Stimulated activated CD4-positive, alpha-beta T cell treated with anti-CD3 and anti-CD28 coated beads, Interleukin-15, amount 100 ng/mL, for 1 hour (primary cell): ENCODE results near the gene KIFC3.
"Not testable (repeated sequence)": the region's sequence is repeated elsewhere in the genome, so short reads cannot be mapped to it uniquely, and the experiment has no call there.

Experiments
- DNase-seq, 2 donors: peaks; one replicate each; pipeline ENCODE4 v3.0.0-alpha.2; 2020; ENCODE audit warnings: low read depth in 1 of 2, low spot score in 1 of 2

Gene KIFC3

DNA sequence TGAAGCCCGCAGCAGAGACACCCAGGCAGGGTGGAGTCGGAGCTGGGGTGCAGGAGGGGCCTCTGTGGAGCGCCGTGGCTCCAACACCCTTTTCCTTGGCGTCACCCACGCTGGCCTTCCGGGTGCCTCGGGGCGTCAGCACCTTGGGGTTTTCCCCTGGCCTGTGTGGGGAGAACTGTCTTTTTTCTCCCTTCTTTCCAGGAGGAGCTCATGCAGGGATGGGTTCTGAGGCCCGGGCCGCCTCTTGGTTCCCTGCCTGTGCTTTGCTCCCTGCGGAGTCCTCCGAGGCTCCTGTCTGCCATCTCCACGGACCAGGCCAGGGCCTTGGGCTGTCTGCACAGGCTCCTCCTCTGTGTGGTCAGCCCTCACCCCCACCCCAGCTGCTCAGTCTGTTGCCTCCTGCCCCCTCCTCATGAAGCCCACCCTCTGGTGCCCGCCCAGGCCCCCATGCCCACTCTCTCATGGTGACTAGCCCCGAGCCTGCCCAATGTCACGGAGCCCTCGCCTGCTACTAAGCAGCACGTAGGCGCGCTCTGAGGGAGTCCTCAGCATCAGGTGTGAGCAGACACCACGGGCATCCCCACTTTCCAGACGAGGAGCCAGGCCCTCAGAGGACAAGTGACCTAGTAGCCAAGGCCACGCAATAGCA is 61.7 kb downstream of the KIFC3 start:
- no peak for DNase-seq

- no peak for DNase-seq
Measured at GRCh38 chr16:57739756-57740422, 62.4 kb downstream of the KIFC3 start.

GRCh38 chr16:57738844-57739243 is 63.4 kb downstream of the KIFC3 start:
- no peak for DNase-seq

DNA sequence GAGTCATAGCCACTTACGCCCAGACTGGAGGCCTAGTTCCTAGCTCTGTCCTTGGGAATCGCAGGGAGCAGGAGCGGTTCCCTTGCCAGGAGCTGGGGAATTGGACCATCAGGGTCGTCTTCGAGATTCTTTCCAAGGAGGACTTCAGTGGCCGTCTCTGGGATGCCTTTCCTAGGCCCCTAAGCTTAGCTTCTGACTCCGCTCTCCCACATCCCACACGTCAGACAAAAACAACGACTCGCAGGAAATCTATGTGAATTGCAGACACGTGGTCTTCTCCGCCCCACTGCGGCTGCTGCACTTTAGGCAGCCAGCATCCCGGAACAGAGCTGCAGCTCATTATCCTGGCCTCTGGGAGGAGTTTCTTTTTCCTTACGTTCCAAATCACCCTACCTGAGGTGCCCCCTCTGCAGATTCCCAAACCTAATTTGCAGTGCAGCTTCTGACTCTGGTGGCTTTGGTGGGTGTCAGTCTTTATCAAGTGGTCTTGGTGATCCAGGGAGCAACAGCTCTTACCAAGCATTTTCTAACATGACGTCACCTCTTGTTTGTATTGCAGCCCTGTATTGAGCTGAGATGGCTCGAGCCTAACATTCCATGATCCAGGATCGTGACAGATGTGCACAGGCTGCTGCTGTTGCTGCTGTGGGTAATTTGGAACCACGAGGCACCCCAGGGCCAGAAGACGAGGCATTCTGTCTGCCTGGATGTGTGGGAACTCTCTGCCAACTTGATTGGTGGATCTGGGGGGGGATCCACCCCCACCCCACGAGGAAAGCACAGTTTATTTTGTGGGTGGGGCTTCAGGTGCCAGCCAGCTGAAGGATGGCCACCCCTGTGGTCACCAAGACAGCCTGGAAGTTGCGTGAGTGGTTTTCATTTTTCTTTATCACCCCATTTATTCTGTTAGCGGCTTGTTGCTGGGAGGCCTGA is 65.6 kb downstream of the KIFC3 start:
- no peak for DNase-seq

- no peak for DNase-seq
Measured at GRCh38 chr16:57735755-57736418, 66.4 kb downstream of the KIFC3 start, which contains the start of gene KATNB1. KATNB1 (plus strand) TSS chr16:57735770; CDS start chr16:57737244, 1,474 bp downstream.

DNA sequence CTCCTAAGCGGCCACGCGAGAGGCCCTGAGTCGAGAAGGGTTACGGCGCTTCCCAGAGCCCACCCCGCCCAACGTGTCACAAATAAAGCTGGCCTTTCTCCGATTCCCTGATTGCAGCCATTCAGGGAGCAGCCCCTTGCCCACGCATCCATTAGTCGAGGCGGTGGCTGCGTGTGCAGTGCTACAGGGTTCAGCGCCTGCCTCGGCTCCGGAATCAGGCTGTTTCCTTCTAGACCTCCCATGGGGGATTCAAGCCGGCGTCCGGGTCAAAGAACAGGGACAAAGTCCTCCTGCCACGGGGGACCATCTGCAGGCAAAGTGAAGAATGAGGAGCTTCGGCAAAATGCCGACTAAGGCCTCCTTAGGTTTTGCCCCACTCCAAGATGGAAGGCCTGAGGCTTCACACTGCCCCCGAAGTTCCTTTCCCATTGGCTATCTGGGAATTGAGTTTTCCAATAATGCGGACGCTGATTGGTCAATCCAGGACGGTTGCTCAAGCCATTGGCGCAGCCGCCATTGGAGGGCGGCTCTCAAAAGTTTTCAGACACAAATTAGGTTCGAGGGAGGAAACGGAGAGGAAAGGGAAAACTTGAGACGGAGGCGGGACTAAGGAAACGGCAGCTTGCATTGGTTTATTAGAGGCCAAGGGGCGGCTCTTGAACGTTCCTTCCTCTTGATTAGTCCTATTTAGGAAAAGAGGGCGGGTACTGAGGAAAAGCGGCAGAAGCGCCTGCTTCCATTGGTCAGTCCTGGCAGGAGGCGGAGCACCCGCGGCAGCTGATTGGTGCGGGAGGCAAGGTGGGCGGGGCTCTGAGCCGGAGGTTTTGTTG is 67.2 kb downstream of the KIFC3 start:
- DNase-seq, result peak; percentile 93 to 94

DNA sequence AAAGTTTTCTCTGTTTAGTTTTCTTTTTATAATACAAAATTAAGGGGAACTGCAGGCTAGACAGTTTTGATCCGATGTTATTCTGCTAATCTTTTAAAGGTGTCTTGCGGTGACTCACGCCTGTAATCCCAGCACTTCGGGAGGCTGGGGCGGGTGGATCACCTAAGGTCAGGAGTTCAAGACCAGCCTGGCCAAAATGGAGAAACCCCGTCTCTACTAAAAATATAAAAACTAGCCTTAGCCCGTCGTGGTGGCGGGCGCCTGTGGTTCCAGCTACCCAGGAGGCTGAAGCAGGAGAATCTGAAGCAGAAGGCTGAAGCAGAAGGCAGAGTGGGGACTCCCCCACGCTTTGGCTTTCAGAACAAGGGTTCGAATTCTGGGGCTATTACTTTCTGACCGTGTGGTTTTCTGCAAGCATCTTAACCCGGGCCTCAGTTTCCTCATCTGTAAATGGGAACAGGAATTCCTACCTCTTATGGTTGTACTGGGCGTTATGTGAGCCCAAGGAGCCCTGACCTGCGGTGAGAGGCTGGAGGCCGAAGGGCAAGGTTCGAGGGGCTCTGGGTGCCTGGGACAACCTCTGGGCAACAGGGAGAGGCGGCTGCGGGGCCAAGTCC is 67.9 kb downstream of the KIFC3 start:
- no peak for DNase-seq

DNA sequence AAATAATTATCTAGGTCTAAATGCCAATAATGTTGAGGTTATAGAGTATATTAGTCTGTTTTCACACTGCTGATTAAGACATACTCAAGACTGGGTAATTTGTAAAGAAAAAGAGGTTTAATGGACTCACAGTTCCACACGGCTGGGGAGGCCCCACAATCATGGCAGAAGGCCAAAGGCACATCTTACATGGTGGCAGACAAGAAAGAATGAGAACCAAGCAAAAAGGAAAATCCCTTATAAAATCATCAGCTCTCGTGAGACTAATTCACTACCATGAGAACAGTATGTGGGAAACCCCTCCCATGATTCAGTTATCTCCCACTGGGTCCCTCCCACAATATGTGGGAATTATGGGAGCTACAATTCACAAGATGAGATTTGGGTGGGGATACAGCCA is 69.6 kb downstream of the KIFC3 start:
- DNase-seq, result no peak

GRCh38 chr16:57732037-57732436 is 70.3 kb downstream of the KIFC3 start:
- no peak for DNase-seq

- no peak for DNase-seq
Measured at GRCh38 chr16:57730771-57731730, 71.2 kb downstream of the KIFC3 start.

GRCh38 chr16:57729852-57730251 is 72.4 kb downstream of the KIFC3 start:
- DNase-seq, result not testable (repeated sequence)

- DNase-seq, result no peak
Measured at GRCh38 chr16:57729182-57729484, 73.2 kb downstream of the KIFC3 start.

DNA sequence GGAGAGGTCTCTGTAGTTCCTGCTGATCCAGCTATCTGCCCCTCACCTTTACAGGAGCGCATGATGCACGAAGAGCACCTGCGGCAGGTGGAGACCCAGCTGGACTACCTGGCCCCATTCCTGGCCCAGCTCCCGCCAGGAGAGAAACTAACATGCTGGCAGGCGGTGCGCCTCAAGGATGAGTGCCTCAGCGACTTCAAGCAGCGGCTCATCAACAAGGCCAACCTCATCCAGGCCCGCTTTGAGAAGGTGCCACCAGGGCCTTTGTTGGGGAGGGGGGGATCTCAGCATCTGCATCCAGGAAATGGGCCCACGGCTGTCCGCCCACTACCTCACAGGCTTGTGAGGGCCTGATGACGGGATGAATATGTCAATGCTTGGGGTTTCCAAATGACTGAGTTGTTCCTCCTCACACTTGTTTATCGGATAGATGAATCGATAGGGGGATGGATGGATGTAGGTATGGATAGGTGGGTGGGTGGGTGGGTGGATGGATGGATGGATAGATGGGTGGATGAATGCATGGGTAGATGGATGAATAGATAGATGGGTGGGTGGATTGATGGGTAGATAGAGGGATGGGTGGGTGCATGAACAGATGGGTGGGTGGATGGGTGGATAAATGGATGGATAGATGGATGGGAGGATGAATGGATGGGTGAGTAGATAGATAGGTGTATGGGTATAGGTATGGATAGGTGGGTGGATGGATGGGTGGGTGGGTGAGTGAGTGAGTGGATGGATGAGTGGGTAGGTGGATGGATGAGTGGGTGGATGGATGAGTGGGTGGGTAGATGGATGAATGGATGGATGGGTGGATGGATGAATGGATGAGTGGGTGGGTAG is 73.7 kb downstream of the KIFC3 start:
- DNase-seq, result no peak

GRCh38 chr16:57727610-57728009 is 74.7 kb downstream of the KIFC3 start:
- DNase-seq, result no peak

DNA sequence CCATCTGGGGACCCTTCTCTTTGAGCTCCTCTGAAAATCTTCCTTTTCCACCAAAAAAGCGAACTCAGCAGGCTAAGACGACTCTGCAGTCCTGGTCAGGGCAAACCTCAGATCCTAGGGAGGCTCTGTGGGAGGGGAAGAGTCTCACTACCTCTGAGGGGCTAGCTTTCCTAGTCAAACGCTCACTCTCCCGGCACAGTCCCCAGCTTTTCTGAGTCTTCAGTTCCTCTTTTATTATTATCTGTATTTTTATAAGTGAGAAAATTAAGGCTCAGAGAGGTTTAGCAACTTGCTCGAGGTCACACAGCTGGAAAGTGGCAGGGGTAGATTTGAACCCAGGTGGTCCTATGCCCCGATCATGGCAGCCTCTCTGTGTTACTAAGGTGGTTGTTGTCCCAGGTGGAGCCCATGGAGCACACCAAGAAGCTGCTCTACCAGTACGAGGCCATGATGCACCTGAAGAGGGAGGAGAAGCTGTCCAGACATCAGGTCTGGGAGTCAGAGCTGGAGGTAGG is 75.8 kb downstream of the KIFC3 start:
- no peak for DNase-seq

- no peak for DNase-seq
Measured at GRCh38 chr16:57725976-57726375, 76.3 kb downstream of the KIFC3 start.

- DNase-seq, result no peak
Measured at GRCh38 chr16:57725554-57725953, 76.7 kb downstream of the KIFC3 start.

GRCh38 chr16:57725151-57725550 is 77.1 kb downstream of the KIFC3 start:
- no peak for DNase-seq
